OCI-LY1 (cell line): ENCODE measurements around the gene NACA.

Source experiments
- CTCF ChIP-seq: fragments of 200-600 bp; sonication (generic), shearing (Covaris generic); IDR thresholded peaks from 2 replicates; pipeline ENCODE4 v1.5.1; 2017; ENCODE audit warnings: mild to moderate bottlenecking, antibody characterized with exemption, low read length, moderate library complexity, mixed read lengths
- EZH2 ChIP-seq: fragments of 200-600 bp; sonication (generic), shearing (Covaris generic); IDR thresholded peaks from 2 replicates; pipeline ENCODE4 v1.8.0; 2017; ENCODE audit warnings: borderline replicate concordance, mixed run types, mild to moderate bottlenecking, antibody characterized with exemption, low read length, moderate library complexity, mixed read lengths

GRCh38 chr12:56763753-56764657 is 38.9 kb upstream of the NACA start:
- no peak for TF ChIP-seq CTCF
- TF ChIP-seq EZH2 = no peak
